GM19397 (cell line): ENCODE results near the gene KBTBD12.
"Not testable (repeated sequence)": the region's sequence is repeated elsewhere in the genome, so short reads cannot be mapped to it uniquely, and the experiment has no call there.

Experiments
- ATAC-seq: cut with Tn5 transposase; IDR thresholded peaks from one replicate; pipeline ENCODE4 v1.9.1; 2021; ENCODE audit warnings: mild to moderate bottlenecking, moderate library complexity; ENCODE audit not compliant: unreplicated experiment

Gene KBTBD12

DNA sequence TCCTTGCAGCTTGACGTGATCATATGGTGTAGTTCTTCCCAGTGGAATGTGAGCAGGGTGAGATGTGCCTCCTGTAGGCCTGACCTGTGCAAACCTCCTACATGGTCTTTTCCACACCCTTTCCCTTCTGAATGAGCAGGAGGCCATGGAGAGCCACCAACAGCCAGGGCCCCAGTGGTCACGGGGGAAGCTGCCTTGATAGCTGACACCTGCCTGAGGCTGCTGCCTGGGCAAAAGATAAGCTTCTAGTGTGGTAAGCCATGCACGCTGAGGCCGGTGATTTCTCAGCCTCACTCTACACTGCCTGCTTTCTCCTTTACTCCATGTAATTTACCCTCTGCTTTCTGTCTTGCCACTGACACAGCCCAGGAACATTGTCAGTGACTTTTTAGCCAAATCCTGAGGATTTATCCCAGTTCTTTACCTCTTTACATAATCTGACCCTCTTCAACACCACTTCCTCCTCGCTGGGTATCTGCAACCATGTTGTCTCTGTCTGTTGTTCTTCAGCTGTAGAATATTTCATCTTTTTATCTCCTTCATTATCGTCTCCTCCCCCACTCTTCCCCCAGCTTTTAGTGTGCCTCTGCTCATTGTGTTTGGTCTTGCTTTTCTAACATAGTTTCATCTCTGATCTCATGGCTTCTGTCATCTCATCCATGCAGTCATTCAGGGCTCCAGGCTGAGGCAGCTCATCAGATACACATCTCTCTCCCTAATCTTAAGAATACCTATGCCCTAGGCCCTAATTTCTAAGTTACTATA lies 11.2 kb upstream of the KBTBD12 start:
- no peak for ATAC-seq

DNA sequence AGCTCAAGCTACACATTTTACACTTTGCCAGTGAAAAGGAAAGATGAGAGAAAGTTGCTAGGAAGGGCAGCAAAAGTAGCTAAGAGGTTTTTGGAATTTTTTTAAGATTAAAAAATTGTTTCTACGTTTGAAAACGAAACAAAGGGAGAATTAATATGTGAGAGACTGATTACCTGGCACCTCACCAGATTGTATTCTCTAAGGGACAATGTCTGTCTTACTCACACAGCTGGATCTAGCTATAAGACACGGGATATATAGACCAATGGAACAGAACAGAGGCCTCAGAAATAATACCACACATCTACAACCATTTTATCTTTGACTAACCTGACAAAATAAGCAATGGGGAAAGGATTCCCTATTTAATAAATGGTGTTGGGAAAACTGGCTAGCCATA lies 9.5 kb upstream of the KBTBD12 start:
- no peak for ATAC-seq

DNA sequence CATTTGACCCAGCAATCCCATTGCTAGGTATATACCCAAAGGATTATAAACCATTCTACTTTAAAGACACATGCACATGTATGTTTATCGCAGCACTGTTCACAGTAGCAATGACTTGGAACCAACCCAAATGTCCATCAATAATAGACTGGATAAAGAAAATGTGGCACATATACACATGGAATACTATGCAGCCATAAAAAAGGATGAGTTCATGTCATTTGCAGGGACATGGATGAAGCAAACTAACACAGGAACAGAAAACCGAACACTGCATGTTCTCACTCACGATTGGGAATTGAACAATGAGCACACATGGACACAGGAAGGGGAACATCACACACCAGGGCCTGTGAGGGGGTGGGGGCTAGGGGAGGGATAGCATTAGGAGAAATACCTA lies 8.4 kb upstream of the KBTBD12 start:
- not testable (repeated sequence) for ATAC-seq

DNA sequence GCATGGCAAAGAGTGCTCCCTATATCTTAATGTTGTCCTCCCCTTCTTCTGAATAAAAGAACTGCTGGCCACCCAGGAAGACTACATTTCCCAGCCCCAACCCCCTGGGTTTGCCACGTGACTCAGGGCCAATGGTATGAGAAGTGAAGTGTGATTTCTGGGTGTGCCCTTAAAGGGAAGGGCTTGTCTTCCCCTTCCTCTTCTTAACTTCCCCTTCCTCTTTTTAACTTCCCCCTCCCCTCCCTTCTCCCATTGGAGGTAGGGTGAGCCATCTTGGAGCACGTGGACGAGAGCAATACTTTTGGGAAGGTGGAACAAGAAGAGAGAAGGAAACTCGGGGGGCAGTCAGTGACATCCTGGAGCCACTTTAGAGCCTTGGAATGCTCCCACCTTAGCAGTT lies 6.8 kb upstream of the KBTBD12 start:
- ATAC-seq, result no peak

DNA sequence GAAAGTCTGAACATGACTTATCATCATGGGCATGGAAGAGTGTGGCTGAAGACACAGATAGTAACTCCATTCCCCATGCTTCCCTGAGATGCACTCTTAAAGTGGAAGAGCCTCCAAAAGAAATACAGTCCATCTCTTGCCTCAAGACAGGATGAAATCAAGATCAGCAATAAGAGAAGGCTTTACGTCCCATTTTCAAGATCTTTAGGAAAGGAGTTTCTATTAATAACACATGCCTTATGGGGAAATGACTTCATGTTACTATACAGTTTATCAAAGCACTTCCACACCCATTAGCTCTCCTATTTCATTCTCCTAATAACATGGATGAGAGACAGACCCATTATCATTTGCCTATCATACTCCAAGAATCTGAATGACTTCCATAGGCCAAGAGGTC lies 6.1 kb upstream of the KBTBD12 start:
- ATAC-seq, result no peak

DNA sequence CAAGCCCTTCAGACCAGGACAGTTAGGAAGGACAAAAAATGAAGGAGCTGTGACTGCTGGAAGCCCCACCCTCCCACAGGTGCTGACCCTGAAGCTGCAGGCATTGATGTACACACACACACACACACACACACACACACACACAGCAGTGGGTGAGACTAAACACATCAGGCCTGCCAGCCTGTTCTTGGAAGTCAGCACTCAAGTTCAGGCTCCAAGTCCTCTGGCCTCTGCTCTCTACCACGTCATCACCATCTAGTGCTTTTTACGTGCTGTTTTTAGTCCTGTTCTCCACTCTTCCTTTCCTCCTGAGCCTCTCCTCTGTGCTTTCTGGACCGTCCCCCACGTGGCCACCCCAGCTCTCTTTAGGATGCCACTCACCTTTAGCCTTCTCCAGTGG lies 5.4 kb upstream of the KBTBD12 start:
- no peak for ATAC-seq

DNA sequence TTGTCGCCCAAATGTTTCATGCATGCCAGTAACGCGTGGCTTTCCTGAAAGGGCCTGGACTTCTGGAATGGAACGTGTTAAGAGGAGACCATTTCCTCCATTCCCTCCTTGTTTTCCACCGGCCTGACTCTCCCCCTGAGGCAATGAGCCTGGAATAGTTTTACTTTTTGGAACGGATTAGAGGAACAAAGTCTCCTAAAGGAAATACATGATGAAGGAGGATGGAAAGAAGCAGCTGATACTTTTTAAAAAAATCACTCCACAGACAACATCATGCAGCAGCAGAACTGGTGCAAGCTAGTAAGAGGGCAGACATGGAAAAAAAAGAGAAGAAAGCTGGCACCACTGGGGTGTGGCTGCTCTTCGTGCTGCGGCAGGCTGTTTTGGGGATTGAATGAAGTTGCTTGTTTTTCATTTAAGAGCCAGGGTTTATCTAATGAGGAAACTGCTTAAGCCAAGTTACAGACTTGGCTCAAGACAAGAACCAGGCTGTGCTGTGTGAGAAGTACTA lies 3.6 kb upstream of the KBTBD12 start:
- no peak for ATAC-seq

DNA sequence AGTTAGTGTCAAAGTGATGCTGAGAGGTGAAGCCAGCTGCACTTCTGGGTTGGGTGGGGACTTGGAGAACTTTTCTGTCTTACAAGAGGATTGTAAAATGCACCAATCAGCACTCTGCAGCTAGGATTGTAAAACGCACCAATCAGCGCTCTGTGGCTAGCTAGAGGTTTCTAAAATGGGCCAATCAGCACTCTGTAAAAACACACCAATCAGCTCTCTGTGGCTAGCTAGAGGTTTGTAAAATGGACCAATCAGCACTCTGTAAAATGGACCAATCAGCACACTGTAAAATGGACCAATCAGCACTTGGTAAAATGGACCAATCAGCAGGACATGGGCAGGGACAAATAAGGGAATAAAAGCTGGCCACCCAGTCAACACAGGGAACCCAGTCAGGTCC lies 1.2 kb upstream of the KBTBD12 start:
- not testable (repeated sequence) for ATAC-seq

DNA sequence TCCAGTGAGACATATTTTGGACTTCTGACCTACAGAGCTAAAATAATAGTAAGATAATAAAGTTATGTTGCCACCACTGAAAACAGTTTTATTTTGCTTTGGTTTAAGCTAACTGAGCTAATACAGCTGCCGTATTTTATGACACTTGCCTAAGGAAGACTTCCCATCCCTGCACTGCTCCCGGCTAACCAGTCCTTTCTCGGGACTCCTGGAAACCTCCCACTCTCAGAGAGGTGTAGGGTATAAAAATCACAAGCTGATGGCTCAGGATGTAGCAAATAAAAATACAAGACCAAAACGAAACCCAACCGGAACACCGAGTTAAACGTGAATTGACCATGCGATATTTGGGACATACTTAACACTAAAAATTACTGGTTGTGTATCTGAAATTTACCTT lies 448 bp upstream of the KBTBD12 start:
- no peak for ATAC-seq

DNA sequence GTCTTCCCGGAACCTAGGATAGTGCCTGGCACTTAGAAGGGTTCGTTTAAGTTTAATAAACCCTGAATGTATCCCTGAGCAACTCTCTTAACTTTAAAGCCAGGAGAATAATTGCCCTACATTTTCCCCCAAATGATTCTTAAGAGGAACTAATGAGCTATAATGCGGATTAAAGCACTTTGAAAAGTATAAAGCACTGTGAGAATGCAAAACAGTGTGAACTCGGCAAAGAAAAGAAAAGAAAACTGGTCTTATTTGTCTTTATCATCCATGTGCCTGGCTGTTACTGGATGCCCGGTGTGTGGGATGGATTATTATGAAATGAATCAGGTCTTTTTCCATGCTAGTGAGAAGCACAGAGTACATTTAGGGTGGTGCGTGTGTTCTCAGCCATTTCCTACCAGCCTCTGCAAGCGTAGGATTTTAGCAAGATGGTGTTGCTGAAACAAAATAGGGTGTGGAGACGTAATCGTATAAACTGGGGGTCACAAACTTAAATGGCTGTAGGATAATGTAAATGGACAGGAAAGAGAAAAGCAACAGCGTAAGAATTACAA lies 983 bp downstream of the KBTBD12 start:
- no peak for ATAC-seq

DNA sequence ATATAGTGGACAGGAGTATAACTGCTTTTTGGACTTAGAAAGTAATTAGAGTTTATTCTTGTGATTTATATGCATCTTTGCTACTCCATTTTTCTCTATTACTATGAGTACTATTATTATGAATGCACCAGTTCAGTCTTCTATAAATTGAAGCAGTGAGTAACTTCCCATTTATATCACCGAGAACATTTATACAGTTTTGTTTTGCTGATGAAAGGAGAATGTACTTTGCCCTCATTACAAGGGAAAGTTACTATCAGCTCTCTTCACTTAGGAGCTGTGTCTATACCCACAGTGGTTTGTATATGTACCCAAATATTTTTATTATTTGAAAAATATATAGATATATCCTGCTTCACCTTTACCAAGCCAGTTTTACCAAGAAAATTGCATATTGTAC lies 5.7 kb downstream of the KBTBD12 start:
- no peak for ATAC-seq

DNA sequence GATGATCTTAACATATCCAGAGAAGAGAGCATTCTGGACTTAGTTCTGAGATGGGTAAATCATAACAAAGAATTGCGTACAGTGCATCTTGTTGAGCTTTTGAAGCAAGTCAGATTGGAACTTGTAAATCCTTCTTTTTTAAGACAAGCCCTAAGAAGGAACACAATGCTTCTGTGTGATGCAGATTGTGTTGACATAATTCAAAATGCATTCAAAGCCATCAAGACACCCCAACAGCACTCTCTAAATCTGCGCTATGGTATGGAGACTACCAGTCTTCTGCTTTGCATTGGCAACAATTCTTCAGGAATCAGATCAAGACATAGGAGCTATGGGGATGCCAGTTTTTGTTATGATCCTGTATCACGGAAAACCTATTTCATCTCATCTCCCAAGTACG lies 8.6 kb downstream of the KBTBD12 start:
- ATAC-seq, result no peak

DNA sequence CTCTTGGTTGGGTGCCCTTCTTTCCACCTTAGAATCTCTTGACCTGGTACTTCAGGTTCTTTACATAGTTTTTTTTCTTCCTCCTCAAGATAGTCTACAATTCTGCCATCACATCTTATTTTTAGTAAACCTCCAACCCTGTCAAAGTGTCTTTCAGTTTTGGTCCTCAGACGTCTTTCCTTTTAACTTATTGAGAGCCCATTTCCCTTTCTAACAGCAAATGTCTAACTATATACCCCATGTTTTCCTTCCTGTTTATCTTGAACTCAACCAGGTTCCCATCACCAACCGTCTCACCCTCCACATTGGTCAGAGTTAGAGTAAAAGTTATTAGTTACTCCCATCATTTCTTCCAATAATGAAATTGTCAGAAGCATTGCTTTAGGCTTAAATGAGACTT lies 10.4 kb downstream of the KBTBD12 start:
- no peak for ATAC-seq

DNA sequence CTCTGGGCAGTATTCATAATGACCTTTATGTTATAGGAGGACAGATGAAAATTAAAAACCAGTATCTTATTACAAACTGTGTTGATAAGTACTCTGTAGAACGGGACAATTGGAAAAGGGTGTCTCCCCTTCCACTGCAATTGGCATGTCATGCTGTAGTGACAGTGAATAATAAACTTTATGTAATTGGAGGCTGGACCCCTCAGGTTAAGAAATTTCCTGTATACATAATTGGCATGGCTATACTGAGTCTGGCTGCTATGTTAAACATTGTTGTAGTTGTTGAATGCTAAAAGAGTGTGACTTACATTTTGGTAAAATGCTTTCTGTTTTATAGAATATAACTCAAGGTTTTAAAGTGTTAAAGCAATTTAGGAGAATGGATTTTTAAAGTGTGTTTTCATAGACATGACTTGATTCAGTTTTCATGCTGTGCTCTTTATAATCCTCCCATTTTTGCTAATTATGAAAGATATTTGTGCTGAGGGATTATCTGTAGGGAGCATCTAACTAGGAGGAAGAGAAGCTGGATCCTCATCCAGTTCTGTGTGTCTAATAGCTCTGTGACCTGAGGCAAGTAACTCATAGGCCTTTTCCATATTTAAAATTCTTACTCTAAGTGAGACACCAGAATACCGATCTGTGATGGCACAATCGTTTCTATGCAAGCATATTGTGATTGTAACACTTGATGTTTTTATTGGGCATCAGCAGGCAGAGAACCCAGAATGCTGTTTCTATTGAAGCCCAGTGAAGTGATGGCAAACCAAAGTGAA lies 13.0 kb downstream of the KBTBD12 start:
- no peak for ATAC-seq

DNA sequence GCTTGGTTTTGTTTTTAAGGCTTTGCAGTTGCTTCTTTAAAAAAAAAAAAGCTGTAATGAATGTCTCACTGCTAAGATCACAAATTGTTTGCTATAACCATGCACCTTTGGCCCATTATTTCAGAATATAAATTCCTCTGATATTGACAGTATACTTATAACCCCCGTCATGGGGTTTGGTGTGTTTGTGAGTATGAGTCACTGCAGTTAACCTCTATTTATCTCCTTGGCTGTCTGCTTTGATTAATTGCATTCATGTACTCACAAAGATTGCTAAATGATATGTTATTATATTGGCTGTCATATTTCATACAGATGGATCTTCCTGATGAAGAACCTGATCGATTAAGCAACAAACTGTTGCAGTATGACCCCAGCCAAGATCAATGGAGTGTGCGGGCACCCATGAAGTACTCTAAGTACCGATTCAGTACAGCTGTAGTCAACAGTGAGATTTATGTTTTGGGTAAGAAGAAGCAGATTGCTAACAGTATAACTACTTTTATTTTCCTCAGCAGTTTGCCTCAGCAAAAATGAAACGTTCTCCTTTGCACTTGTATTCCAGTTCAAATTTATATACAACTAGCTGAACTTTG lies 14.9 kb downstream of the KBTBD12 start:
- ATAC-seq, result no peak

DNA sequence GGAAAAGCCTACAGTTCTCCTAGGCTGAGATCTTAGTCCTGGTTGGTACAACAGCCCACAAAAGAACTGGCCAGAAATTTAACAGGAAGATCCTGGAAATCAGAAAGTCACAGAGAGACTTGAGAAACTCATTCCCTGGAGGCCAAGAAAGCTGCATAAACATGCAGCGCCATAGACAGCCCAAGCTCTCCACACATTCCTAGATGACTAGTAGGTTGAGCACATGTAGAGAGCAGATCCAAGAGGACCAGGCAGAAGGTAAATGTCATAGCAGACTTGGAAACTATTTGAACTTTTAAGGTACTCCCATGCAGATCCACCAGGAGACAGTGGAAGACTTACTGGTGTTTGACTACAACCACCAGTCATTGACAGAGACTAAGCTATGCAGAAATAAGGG lies 18.4 kb downstream of the KBTBD12 start:
- ATAC-seq, result no peak

DNA sequence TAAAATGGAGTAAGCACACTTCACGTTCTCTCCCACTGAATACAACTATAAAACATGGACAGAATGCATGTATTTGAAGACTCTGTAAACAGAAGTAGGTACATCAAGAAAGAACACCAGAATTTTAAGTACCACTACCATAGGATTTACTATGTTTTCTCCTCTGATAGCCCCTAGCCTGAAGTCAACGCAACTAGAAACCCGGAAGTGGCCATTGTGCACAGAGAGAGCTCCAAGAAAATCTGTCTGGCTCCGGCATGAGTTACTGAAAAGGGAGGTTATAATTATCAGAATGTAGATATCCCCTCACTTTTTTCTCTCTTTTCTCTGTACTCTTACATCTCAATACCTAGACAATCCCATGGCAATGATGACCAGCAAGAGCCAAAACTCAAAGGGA lies 23.8 kb downstream of the KBTBD12 start:
- ATAC-seq, result no peak

DNA sequence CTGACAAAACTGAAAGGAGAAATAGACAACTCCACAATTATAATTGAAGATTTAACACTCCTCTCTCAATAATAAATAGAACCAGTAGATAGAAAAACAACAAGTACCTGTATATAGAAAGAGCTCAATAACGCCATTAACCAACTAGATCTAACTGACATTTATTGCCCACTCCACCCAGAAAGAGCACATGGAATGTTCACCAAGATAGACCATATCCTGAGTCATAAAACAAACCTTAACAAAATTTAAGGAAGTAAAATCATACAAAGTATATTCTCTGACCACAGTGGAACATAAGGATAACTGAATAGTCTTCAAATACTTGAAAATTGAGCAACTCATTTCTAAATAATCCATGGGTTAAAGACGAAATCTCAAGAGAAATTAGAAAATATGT lies 25.1 kb downstream of the KBTBD12 start:
- ATAC-seq, result no peak

DNA sequence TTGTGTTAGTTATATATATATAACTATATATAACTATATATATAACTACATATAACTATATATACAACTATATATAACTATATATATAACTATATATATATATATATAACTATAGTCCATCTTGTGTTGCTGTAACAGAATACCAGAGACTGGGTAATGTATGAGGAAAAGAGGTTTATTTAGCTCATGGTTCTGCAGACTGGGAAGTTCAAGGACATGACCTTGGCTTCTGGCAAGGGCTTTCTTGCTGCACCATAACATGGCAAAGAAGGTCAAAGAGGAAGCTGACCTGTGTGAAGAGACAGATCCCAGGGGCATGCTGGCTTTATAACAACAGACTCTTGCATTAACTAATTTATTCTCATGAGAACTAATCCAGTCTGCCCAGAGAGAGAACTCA lies 27.6 kb downstream of the KBTBD12 start:
- ATAC-seq, result no peak

DNA sequence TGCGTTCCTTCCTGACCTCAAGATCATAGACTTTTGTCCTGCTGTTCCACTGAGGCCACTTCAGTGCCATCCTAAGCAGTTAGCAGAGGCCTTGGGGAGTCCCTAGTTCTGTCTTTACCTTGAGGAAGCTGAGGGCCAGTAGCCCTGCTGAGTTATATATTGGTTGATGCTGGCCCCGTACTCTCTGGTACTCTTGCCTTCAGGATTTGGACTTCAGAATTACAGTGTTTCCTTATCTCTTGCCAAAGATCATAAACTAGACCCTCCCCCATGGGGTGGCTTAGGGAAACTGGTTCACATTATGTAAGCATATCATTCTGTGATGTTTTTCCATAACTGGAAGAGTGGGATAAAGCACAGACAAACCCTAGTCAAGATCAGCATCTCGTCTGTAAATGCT lies 33.2 kb downstream of the KBTBD12 start:
- ATAC-seq, result no peak

DNA sequence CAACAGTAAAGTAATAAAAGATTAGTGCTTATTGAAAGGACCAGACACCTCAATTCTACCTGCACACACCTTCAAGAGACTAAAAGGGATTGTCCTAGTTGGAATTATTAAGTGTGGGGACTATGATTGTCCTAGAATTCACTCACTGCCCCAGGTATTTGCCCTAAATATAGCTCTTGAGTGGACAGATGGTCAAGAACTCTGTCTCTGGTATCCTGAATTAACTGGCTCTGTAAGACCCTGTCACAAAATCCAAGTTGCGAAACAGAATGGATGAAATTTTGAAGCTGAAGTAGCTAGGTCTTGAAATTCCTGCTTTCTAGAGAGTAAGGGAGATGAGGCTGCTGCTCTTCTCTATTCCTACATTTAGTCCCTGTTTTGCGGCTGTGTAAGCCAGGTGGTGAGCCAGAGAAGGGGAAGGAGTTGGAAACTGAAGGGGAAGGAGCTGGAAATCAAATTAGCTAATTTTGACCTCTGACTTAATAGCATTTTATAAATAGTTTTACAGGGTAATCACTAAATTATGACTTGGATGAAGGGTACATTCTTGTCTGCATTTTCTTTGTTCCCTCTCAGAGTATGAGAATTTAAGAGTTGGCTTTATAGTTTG lies 34.5 kb downstream of the KBTBD12 start:
- ATAC-seq, result no peak
